NT2/D1 (cell line): ENCODE measurements around the gene MAGI1.

Source experiments
- SUZ12 ChIP-seq: IDR thresholded peaks from 2 replicates; pipeline ENCODE4 v1.6.1; 2011; ENCODE audit not compliant: insufficient read length, insufficient read depth; ENCODE audit errors: extremely low read depth
- YY1 ChIP-seq: IDR thresholded peaks from 2 replicates; pipeline ENCODE4 v1.6.1; 2011; ENCODE audit not compliant: insufficient read length, insufficient read depth

DNA sequence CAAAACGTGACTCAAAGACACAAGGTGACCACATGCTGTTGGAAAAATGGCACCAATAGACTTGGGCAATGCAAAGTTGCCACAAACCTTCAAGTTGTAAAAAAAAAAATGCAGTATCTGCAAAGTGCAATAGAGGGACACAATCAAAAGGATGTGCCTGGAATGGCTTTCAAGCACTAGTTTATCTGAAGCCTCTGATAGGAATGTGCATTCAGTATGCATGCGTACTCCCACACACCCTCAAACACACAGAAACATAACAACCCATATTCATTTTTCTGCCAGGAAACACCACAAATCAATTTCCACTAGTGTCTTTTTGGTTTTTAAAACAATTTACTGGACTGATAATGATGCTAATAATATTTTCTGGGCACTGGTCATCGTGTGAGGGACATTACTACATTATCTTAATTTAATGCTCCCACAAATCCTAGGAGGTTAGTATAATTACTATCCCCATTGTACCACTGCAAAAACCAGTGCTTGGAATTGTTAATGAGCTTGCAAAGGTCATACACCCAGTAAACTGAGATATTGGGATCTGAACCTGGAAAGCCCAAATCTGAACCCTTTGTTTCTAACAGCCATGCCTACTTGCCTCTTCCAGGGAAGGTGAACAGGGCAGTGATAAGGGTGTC is 298.7 kb downstream of the MAGI1 start:
- TF ChIP-seq SUZ12 (no peak), YY1 (no peak)
